Thyroid gland (tissue), 4 donors: Measurements from ENCODE around the gene EZR.

Source experiments
- POLR2A ChIP-seq, 2 donors: fragments of 450-650 bp; IDR thresholded peaks; one replicate each; pipeline ENCODE4 v1.6.1; 2017; ENCODE audit warnings: antibody characterized with exemption in 2 of 2, mild to moderate bottlenecking in 2 of 2, moderate library complexity in 1 of 2
- TF ChIP-seq, protein P1 (sequence below), 6 experiments: fragments of 200-600 bp in 3 of 6; fragments of 450-650 bp in 3 of 6; sonication (generic) in 3 of 6; IDR thresholded peaks; one replicate each; pipeline ENCODE4 v1.5.1; 2016 to 2019; ENCODE audit warnings: antibody characterized with exemption in 6 of 6, mild to moderate bottlenecking in 2 of 6, inconsistent platforms in 1 of 6, moderate library complexity in 1 of 6

- no peak for TF ChIP-seq POLR2A (IDR thresholded peaks at IDR 0.05)
- TF ChIP-seq, protein P1, sequence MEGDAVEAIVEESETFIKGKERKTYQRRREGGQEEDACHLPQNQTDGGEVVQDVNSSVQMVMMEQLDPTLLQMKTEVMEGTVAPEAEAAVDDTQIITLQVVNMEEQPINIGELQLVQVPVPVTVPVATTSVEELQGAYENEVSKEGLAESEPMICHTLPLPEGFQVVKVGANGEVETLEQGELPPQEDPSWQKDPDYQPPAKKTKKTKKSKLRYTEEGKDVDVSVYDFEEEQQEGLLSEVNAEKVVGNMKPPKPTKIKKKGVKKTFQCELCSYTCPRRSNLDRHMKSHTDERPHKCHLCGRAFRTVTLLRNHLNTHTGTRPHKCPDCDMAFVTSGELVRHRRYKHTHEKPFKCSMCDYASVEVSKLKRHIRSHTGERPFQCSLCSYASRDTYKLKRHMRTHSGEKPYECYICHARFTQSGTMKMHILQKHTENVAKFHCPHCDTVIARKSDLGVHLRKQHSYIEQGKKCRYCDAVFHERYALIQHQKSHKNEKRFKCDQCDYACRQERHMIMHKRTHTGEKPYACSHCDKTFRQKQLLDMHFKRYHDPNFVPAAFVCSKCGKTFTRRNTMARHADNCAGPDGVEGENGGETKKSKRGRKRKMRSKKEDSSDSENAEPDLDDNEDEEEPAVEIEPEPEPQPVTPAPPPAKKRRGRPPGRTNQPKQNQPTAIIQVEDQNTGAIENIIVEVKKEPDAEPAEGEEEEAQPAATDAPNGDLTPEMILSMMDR (IDR thresholded peaks at IDR 0.05): no peak
Observed at GRCh38 chr6:158765499-158766068, 53.6 kb downstream of the EZR start.
